Ovary (tissue), 9 donors: ENCODE results near the gene APOLD1. TPM values are rescaled to one million over a fixed set of nuclear protein-coding genes. Genes with fewer than 3 reads are reported as not detected.

ENCODE experiments used
- DNase-seq, 5 donors: peaks; one replicate each; pipeline ENCODE4 v3.0.0-alpha.2; 2019 to 2020
- H3K27ac ChIP-seq, 2 donors: fragments of 200-600 bp; one replicate each; pipeline versions ENCODE4 v1.5.1 to v1.8.0; 2019 to 2022
- H3K27me3 ChIP-seq: fragments of 200-600 bp; one replicate; pipeline ENCODE4 v1.8.0; 2022
- H3K36me3 ChIP-seq: fragments of 200-600 bp; sonication (generic); one replicate; pipeline ENCODE4 v1.5.1; 2019
- H3K4me1 ChIP-seq: one replicate; pipeline ENCODE4 v1.8.1; 2013; ENCODE audit warnings: mild to moderate bottlenecking, moderate library complexity; ENCODE audit not compliant: insufficient read depth
- H3K4me3 ChIP-seq: fragments of 200-600 bp; sonication (generic); one replicate; pipeline ENCODE4 v1.5.1; 2017
- H3K9me3 ChIP-seq, 2 donors: fragments of 200-600 bp in 1 of 2; sonication (generic) in 1 of 2; one replicate each; pipeline versions ENCODE4 v1.5.1 to v1.8.1; 2013 to 2019; ENCODE audit warnings: mild to moderate bottlenecking in 1 of 2, moderate library complexity in 1 of 2
- EP300 ChIP-seq: sonication (generic); formaldehyde crosslinking; IDR thresholded peaks from one replicate; pipeline ENCODE4 v1.6.1; 2017; ENCODE audit warnings: antibody characterized with exemption
- POLR2A ChIP-seq: fragments of 450-650 bp; IDR thresholded peaks from one replicate; pipeline ENCODE4 v1.6.1; 2017; ENCODE audit warnings: antibody characterized with exemption, mild to moderate bottlenecking, moderate library complexity
- WGBS, 3 donors: extraction: QIAGEN DNeasy Blood & Tissue Kit in 1 of 3; methylation state at CpG; one replicate each; pipeline versions ENCODE4 v1.1.5 to v1.1.7; 2013 to 2017; 5-methylcytosine and 5-hydroxymethylcytosine counted together
- intact Hi-C, 4 donors: fragments of 100-400 bp; cut with DNase I; formaldehyde crosslinking; loops; one replicate each; pipeline versions ENCODE4 v1.11.0 to v1.15.1; 2022 to 2023
- polyA plus RNA-seq, 2 donors: library from polyadenylated mRNA; stranded (reverse); fragments of 200-250 nt in 1 of 2; fragments of 350-450 nt in 1 of 2; fragmentation: Illumina TruSeq in 1 of 2; extraction: RNeasy Lipid Tissue Mini Kit (QIAGEN cat#74804) in 1 of 2; gene quantifications; one replicate each; pipeline ENCODE4 v1.2.3, GENCODE V29; 2013 to 2014
- total RNA-seq, 7 donors: library from RNA; depleted of rRNA in 2 of 7; stranded (reverse); fragments of >200 nt in 2 of 7; fragmentation: NEBNext Ultra II Directional in 3 of 7; extraction: Animal tissue kit (Norgen Biotek cat#: 25700) in 3 of 7; gene quantifications; one replicate each; pipeline versions ENCODE4 v1.1.0 to v1.2.4, GENCODE V29; 2016 to 2023
- TF ChIP-seq, protein P1 (sequence below), 3 donors: fragments of 450-650 bp in 2 of 3; fragments of 200-600 bp in 1 of 3; IDR thresholded peaks; one replicate each; pipeline versions ENCODE4 v1.5.1 to v1.8.0; 2016 to 2022; ENCODE audit warnings: antibody characterized with exemption in 3 of 3, mild to moderate bottlenecking in 1 of 3
- donor health status: DM: no; HTN: no; CAD: no; lungs with moderate emphysema.
- donor health status: DM: no; HTN: no; CAD: no.
- donor health status: Bipolar disorder and iron deficiency.
- donor health status: DM: yes; HTN: yes; CAD: no.
- donor health status: DM: no; HTN: no; CAD: no.
- donor health status: DM: yes; HTN: yes; CAD: no.

The APOLD1 gene
- total and polyA plus RNA-seq, 9 donors = 2.7 to 20.7 (median 8.9) TPM

GRCh38 chr12:12812174-12812573, 26.7 kb downstream of the APOLD1 start:
- DNase-seq = no peak
- Histone ChIP-seq H3K27me3 (no peaks in the 10 kb centered on the region), H3K9me3 (no peaks in the 10 kb centered on the region), H3K36me3 (no peaks in the 10 kb centered on the region), H3K4me3 (no peak overlapping the region), H3K27ac (no peak overlapping the region), H3K4me1 (peaks cover 12% of the 10 kb centered on the region)
- no peak for TF ChIP-seq EP300
- TF ChIP-seq POLR2A = no peak
- TF ChIP-seq, protein P1, sequence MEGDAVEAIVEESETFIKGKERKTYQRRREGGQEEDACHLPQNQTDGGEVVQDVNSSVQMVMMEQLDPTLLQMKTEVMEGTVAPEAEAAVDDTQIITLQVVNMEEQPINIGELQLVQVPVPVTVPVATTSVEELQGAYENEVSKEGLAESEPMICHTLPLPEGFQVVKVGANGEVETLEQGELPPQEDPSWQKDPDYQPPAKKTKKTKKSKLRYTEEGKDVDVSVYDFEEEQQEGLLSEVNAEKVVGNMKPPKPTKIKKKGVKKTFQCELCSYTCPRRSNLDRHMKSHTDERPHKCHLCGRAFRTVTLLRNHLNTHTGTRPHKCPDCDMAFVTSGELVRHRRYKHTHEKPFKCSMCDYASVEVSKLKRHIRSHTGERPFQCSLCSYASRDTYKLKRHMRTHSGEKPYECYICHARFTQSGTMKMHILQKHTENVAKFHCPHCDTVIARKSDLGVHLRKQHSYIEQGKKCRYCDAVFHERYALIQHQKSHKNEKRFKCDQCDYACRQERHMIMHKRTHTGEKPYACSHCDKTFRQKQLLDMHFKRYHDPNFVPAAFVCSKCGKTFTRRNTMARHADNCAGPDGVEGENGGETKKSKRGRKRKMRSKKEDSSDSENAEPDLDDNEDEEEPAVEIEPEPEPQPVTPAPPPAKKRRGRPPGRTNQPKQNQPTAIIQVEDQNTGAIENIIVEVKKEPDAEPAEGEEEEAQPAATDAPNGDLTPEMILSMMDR (IDR thresholded peaks at IDR 0.05) = no peak
- intact Hi-C loops = no loop called here
- 94 to 97% (median 94%) methylated on average over 5 of the region's 5 CpGs for WGBS, 3 donors

DNA sequence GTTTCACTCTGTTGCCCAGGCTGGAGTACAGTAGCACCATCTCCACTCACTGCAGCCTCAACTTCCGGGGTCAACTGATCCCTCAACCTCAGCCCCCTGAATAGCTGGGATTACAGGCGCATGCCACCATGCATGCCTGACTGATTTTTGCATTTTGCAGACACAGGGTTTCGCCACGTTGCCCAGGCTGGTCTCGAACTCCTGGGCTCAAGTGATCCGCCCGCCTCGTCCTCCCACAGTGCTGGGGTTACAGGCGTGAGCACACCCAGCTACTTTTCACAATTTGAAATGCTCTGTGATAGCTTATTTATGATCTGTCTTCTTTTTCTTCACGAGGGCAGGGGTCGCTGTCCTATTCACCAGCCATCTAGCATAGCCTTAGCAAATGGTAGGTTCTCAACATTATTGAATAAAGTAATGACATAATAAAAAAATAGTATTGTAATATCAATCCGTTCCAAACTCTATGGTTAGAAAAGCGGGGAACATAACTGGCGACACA, 27.2 kb downstream of the APOLD1 start:
- Histone ChIP-seq H3K27me3 (no peaks in the 10 kb centered on the region), H3K36me3 (no peaks in the 10 kb centered on the region), H3K4me1 (peaks cover 12% of the 10 kb centered on the region), H3K27ac (no peak overlapping the region), H3K4me3 (no peak overlapping the region), H3K9me3 (no peaks in the 10 kb centered on the region)
- TF ChIP-seq EP300 (no peak), POLR2A (no peak)
- TF ChIP-seq, protein P1 (IDR thresholded peaks at IDR 0.05) = no peak
- WGBS, 3 donors = 67 to 73% (median 71%) methylated on average over 14 of the region's 14 CpGs
- intact Hi-C loops = no loop called here
- DNase-seq = peak in 1 of 5 donors; percentile 37

DNA sequence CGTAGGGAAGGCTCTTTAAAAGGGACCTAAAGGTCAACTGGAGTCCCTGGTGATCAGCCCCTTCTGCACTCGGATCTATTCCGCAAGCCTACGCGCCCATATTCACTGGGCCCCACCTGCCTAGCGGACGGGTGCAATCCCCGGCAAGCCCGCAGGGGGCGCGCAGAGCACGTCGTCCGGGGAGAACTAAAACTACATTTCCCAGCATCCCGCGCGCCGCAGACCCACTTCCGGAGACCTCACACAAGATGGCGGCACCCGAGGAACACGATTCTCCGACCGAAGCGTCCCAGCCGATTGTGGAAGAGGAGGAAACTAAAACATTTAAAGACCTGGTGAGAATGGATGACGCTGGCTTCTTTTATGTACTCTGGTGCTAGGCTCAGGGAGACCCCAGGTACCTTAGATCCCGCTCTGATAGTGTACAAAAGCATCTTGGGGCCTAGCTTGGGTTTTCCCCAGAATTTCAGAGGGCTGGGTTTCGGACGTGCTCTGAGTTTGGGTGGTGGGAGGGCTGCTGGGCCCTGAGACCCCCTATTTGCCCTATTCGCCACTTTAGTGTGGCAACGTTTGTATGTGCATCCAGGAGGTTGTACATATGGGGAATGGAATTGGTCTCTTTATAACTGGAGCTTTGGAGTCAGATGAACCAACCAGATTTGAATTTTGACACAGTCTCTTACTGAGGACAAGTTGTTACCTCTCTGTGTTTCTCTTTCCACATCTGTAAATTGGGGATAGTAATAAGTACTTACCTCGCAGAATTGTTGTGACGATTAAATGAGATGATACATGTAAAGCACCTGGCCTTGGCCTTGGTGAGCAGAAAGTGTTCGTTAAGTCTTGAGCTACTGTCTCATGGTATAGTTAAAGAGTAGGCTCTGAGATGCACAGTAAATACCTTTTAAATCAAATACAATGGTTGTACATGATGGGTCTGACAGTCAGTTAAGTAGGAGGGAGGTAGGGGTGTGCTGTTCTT, 28.0 kb downstream of the APOLD1 start, which contains the start of gene DDX47:
TSS of gene DDX47 (plus strand) at position 227 of the 982 bp plus-strand sequence. CDS start at position 249, 22 bp downstream.
- H3K9me3 ChIP-seq = no peaks in the 10 kb centered on the region
- peak; percentile 93 to 98 (median 97) for DNase-seq
- no peaks in the 10 kb centered on the region for H3K36me3 ChIP-seq
- no peaks in the 10 kb centered on the region for H3K27me3 ChIP-seq
- peak within 1 kb of the TSS; percentile 73 for H3K4me3 ChIP-seq
- intact Hi-C loops = no loop called here
- peak; percentile 65 for TF ChIP-seq POLR2A
- no peak for TF ChIP-seq EP300
- TF ChIP-seq, protein P1 (IDR thresholded peaks at IDR 0.05) = peak; percentile 92 to 97 (median 95)
- H3K4me1 ChIP-seq = peaks cover 9% of the 10 kb centered on the region
- WGBS, 3 donors = 1 to 2% (median 2%) methylated on average over 35 of the region's 35 CpGs
- H3K27ac ChIP-seq = peak within 1 kb of the TSS in 1 of 2 donors; percentile 14

GRCh38 chr12:12817616-12818015, 32.2 kb downstream of the APOLD1 start:
- Histone ChIP-seq H3K4me3 (no peak overlapping the region), H3K36me3 (no peaks in the 10 kb centered on the region), H3K27me3 (no peaks in the 10 kb centered on the region), H3K27ac (no peak overlapping the region), H3K9me3 (no peaks in the 10 kb centered on the region), H3K4me1 (peaks cover 11% of the 10 kb centered on the region)
- WGBS, 3 donors = 95 to 96% (median 96%) methylated on average over 7 of the region's 7 CpGs
- no peak for DNase-seq
- TF ChIP-seq POLR2A (no peak), EP300 (no peak)
- TF ChIP-seq, protein P1 (IDR thresholded peaks at IDR 0.05) = no peak
- intact Hi-C loops = no loop called here
